VCaP (cell line): ENCODE measurements around the gene APOM.

Experiments used
- H3K27ac ChIP-seq: fragments of 450-650 bp; 2 replicates; pipeline ENCODE4 v1.5.1; 2017
- TF ChIP-seq, protein P1 (sequence below): fragments of 450-650 bp; conservative IDR thresholded peaks from 2 replicates; pipeline ENCODE4 v1.5.1; 2017; ENCODE audit warnings: mild to moderate bottlenecking, moderate library complexity

Gene APOM

DNA sequence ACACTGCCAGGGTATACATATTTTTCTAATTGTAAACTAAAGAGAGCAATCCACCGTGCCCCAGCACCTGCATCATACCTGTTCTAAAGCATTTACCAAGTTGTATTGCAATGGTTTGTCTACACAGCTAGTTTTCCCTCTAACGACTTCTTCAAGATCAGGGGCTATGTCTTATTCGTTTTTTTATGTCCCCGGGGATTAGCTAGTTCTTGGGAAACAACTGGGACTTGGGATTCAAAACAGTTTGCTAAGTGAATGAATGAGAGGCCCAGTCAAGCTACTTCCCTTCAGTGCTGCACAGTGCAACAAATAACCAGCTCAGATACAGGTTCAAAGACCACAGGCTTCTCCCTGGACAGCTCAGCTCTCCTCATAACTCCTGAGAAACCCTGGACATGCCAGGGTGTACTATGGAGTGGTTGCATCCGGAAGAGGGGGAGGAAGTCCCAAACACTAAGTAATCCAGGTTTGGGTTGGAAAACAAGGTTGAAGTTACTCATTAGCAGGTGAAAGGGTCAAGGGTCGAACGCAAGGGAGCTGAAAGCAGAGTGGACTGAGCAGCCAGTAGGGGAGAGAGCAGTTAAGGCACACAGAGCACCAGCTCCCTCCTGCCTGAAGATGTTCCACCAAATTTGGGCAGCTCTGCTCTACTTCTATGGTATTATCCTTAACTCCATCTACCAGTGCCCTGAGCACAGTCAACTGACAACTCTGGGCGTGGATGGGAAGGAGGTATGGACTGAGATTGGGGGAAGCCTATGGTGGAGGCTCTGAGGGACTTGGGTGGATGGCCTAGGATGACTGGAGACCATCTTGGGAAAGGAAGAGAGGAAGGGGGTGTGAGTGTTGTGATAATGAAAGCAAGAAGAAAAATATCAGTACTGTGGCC is at the start of gene APOM:
Gene APOM (plus strand): TSS at position 546 of the 889 bp plus-strand sequence. CDS start 73 bp downstream, at position 619.
- H3K27ac ChIP-seq, result no peak within 1 kb of the TSS
- TF ChIP-seq, protein P1, sequence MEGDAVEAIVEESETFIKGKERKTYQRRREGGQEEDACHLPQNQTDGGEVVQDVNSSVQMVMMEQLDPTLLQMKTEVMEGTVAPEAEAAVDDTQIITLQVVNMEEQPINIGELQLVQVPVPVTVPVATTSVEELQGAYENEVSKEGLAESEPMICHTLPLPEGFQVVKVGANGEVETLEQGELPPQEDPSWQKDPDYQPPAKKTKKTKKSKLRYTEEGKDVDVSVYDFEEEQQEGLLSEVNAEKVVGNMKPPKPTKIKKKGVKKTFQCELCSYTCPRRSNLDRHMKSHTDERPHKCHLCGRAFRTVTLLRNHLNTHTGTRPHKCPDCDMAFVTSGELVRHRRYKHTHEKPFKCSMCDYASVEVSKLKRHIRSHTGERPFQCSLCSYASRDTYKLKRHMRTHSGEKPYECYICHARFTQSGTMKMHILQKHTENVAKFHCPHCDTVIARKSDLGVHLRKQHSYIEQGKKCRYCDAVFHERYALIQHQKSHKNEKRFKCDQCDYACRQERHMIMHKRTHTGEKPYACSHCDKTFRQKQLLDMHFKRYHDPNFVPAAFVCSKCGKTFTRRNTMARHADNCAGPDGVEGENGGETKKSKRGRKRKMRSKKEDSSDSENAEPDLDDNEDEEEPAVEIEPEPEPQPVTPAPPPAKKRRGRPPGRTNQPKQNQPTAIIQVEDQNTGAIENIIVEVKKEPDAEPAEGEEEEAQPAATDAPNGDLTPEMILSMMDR, result no peak

DNA sequence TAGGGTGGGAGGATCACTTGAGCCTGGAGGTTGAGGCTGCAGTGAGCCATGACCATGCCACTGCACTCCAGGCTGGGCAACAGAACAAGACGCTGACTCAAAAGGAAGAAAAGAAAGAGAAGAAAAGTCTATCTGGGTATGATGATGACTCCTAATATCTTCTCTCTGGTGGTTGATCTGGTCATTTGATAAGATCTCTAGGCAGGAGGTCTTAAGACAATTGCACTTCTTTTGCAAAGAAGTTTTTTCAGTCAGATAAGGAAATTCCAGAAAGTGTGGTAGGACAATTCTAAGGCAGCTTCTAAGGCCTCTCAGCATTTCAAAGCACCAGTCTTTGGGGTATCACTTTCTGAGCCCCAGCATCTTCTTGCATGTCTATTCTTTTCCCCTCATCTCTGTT is 48.4 kb upstream of the APOM start:
- TF ChIP-seq, protein P1, result no peak
- no peak overlapping the region for H3K27ac ChIP-seq

DNA sequence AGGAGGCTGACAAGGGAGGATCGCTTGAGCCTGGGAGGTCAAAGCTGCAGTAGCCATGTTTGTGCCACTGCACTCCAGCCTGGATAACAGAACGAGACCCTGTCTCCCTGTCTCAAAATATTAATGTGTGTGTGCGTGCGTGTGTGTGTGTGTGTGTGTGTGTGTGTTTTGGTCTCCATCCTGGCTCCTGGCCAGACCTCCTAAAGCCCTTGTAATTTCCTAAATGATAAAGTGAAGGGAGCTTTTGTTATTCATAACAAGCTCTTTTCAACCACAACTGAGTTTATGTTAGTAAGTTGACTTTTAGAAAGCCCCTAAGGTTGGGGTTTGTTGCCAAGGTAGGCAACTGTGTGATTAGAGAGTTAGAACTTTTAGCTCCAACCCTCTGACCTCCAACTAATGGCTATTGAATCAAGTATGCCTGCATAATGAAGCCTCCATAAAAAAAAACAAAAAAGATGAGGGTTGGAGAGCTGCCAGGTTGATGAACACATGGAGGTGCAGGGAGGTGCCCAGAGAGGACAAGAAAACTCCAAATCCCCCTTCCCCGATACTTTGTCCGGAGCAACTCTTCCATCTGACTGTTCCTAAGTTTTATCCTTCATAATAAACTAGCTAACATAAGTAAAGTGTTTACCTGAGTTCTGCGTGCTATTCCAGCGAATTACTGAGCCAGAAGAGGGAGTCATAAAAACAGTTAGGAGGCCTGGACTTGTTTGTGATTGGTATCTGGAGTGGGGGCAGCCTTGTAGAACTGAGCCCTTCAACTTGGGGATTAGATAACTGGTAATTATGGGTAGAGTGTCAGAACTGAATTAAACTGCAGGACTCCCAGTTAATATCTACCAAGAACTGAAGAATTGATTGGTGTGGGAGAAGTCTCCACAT is 45.9 kb upstream of the APOM start:
- TF ChIP-seq, protein P1, result no peak
- peak overlapping the region; percentile 44 for H3K27ac ChIP-seq

DNA sequence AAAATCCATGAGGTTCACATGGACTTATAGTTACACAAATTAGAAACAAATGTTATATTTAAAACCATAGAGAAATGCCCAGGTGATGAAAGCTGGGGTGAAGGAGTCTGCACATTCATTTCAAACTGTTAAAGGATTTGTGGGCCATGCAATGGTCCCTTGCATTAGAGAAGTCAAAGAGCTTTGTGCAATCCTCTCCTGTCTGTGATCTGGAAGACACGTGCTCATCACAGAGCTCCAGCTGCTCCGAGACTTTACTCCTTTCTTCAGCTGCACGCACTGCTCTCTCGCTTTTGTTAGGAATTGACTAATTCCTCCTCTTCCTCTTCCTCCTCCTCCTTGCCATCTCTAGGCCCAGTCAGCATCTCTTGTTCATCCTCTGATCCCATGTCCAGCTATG is 44.7 kb upstream of the APOM start:
- no peak overlapping the region for H3K27ac ChIP-seq
- TF ChIP-seq, protein P1, result no peak

DNA sequence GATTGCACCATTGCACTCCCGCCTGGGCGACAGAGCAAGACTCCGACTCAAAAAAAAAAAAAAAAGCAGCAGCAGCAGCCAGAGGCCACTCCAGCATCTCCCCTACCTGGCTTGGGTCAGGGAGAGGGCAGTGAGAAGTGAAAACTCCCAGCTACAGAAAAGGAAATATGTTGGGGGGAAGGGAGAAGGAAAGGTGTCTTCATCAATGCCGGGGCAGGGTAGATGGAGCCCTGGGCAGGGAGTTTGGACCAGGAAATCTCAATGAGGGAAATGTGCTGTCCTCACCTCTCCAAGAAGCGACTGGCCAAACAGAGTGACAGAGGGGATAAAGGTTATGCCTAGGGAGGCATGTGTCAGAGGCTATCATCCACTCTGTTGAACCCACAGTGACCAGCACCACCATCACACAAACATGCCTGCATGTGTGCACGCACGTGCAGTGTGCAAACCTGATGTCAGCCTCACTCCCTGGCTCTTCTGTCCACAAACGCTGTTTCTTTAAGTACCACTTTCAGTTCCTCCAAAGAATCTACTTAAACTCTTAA is 41.5 kb upstream of the APOM start:
- TF ChIP-seq, protein P1, result no peak

DNA sequence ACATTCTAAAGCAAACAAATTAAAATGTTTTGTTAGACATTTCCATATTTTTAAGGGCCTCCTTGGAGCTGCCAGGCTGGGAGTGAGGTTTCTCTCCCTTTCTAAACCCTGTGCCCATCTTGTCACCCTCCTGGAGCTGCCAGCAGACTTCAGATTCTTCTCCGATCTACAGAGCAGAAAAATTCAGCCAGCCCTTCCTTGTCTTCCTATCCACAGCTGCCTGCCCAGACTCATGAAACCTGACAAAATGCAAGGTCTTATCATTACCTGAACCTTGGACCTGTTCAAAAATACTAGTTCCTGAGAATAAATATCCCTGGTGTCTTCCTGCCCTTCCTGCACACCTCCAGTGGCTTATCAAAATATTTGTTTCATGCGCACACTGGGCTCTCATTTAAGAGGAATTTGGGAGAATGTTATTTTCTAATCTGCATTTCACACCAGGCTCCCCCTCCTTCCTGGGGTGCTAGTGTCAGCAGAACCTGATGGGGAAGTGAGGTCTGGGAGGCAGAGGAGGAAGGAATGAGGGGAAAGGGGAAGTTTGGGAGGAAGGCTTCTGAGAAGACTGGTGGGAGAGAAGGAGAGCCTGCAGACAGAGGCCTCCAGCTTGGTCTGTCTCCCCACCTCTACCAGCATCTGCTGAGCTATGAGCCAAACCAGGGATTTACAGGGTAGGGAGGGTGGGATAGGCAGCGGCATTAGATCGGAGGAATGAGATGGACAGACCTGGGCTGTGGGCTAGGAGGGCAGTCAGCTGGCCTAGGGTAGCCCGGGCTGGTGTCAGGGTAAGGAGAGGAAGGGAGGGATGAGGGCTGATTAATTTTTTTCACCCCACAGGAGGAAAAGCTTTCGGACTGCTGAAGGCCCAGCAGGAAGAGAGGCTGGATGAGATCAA is 40.8 kb upstream of the APOM start, which contains the start of gene AIF1:
Gene AIF1 (plus strand): TSS at position 551 of the 895 bp plus-strand sequence. CDS start 96 bp downstream, at position 647.
- TF ChIP-seq, protein P1, result no peak
- H3K27ac ChIP-seq, result peak within 1 kb of the TSS; percentile 38; the same call in 1 of the 2 replicates

More for the DNA sequence above, 41.5 kb upstream of the APOM start:
- peak overlapping the region; percentile 38; the same call in 1 of the 2 replicates for H3K27ac ChIP-seq
